ENCODE measurements around the gene MOB3B. TPM values are rescaled to one million over a fixed set of nuclear protein-coding genes. Genes with fewer than 3 reads are reported as not detected.

MOB3B gene
- total RNA-seq, 1 experiment from 2014 or later: 0.19 TPM

- no peaks in the 10 kb centered on the region for H3K27me3 ChIP-seq (replicated peaks; ENCODE audit: insufficient read depth, low read depth, low read length, poor library complexity)
- BruUV-seq (replicated peaks): no TSS peak
- no peak for TF ChIP-seq CTCF (conservative IDR thresholded peaks at IDR 0.05; ENCODE audit: low read depth, low read length)
- no peak for TF ChIP-seq EZH2 (IDR thresholded peaks at IDR 0.05; ENCODE audit: borderline replicate concordance, low read depth, low read length, poor library complexity, severe bottlenecking)
- no peaks in the 10 kb centered on the region for H3K4me1 ChIP-seq (ENCODE audit: insufficient read depth, low read length, poor library complexity, severe bottlenecking)
- POLR2A ChIA-PET (ENCODE audit: low non-redundant PET): interaction anchor here (0.7 kb wide), 1 partner anchor 59 kb away, joined by 6 read pairs; no protein-coding TSS in a partner anchor
- H3K36me3 ChIP-seq (ENCODE audit: insufficient read depth, low read length, poor library complexity, severe bottlenecking): no peaks in the 10 kb centered on the region
- H3K9me3 ChIP-seq (ENCODE audit: low read depth, low read length, poor library complexity, severe bottlenecking): no peaks in the 10 kb centered on the region
- no peak overlapping the region for H3K4me3 ChIP-seq (ENCODE audit: low read depth, low read length, poor library complexity, severe bottlenecking)
- CTCF ChIA-PET: no interaction called here
- no peak for DNase-seq (ENCODE audit: low spot score)
- intact Hi-C loops (cut with micrococcal nuclease; ENCODE audit: unreplicated experiment): no loop called here
- H3K27ac ChIP-seq (ENCODE audit: low read depth, low read length, poor library complexity, severe bottlenecking): no peak overlapping the region
Observed at GRCh38 chr9:27426511-27427271, 102.9 kb downstream of the MOB3B start.

- intact Hi-C loops (cut with micrococcal nuclease; ENCODE audit: unreplicated experiment): no loop called here
Observed at GRCh38 chr9:27425827-27426510, 103.6 kb downstream of the MOB3B start.

More at GRCh38 chr9:27425827-27426510, 103.6 kb downstream of the MOB3B start:
- H3K27me3 ChIP-seq (replicated peaks; ENCODE audit: insufficient read depth, low read depth, low read length, poor library complexity): no peaks in the 10 kb centered on the region
- POLR2A ChIA-PET (ENCODE audit: low non-redundant PET): interaction anchor here (0.7 kb wide), 1 partner anchor 58 kb away, joined by 6 read pairs; no protein-coding TSS in a partner anchor
- H3K4me3 ChIP-seq (ENCODE audit: low read depth, low read length, poor library complexity, severe bottlenecking): no peak overlapping the region
- no peaks in the 10 kb centered on the region for H3K4me1 ChIP-seq (ENCODE audit: insufficient read depth, low read length, poor library complexity, severe bottlenecking)
- TF ChIP-seq EZH2 (IDR thresholded peaks at IDR 0.05; ENCODE audit: borderline replicate concordance, low read depth, low read length, poor library complexity, severe bottlenecking) (no peak), CTCF (conservative IDR thresholded peaks at IDR 0.05; ENCODE audit: low read depth, low read length) (no peak)
- CTCF ChIA-PET: no interaction called here
- no peak overlapping the region for H3K27ac ChIP-seq (ENCODE audit: low read depth, low read length, poor library complexity, severe bottlenecking)
- H3K9me3 ChIP-seq (ENCODE audit: low read depth, low read length, poor library complexity, severe bottlenecking): no peaks in the 10 kb centered on the region
- no peaks in the 10 kb centered on the region for H3K36me3 ChIP-seq (ENCODE audit: insufficient read depth, low read length, poor library complexity, severe bottlenecking)
- no TSS peak for BruUV-seq (replicated peaks)
- DNase-seq (ENCODE audit: low spot score): no peak
